BJ (cell line): ENCODE data around the gene SAMD10. TPM values are rescaled to one million over a fixed set of nuclear protein-coding genes. Genes with fewer than 3 reads are reported as not detected.

ENCODE experiments used
- CTCF ChIA-PET: fragments of 350-600 bp; formaldehyde crosslinking; extraction: SDS; loops from one replicate; lab custom pipeline; 2021; ENCODE audit warnings: antibody characterized with exemption, inconsistent platforms; lab: Yijun Ruan, JAX
- POLR2A ChIA-PET: fragments of 300-600 bp; sonication (Branson Sonifier 250); formaldehyde crosslinking; extraction: SDS; loops from one replicate; lab custom pipeline; 2021; ENCODE audit warnings: antibody characterized with exemption; lab: Charles Lee
- DNase-seq: peaks from one replicate; pipeline ENCODE4 v3.0.0-alpha.2; 2011; ENCODE audit warnings: low read depth
- H3K27me3 ChIP-seq: 2 replicates; pipeline ENCODE4 v1.6.0; 2011; ENCODE audit warnings: low read length; ENCODE audit not compliant: control insufficient read depth, insufficient read depth
- H3K36me3 ChIP-seq: 2 replicates; pipeline ENCODE4 v1.5.1; 2011; ENCODE audit warnings: low read length; ENCODE audit not compliant: control insufficient read depth, insufficient read depth
- H3K4me3 ChIP-seq: 2 replicates; pipeline ENCODE4 v1.5.1; 2011; ENCODE audit warnings: low read depth, mild to moderate bottlenecking, control low read depth, low read length
- CTCF ChIP-seq: IDR thresholded peaks from 2 replicates; pipeline ENCODE4 v1.5.1; 2011; ENCODE audit warnings: low read depth, mild to moderate bottlenecking, control low read depth, inconsistent platforms, low read length, moderate library complexity; ENCODE audit not compliant: insufficient read depth
- polyA plus RNA-seq: library from polyadenylated mRNA; depleted of rRNA; stranded (reverse); fragments of >200 nt; gene quantifications from 2 replicates; pipeline ENCODE4 v1.2.3, GENCODE V29; 2011

Gene SAMD10
- polyA plus RNA-seq, 1 experiment = 1.4 TPM

DNA sequence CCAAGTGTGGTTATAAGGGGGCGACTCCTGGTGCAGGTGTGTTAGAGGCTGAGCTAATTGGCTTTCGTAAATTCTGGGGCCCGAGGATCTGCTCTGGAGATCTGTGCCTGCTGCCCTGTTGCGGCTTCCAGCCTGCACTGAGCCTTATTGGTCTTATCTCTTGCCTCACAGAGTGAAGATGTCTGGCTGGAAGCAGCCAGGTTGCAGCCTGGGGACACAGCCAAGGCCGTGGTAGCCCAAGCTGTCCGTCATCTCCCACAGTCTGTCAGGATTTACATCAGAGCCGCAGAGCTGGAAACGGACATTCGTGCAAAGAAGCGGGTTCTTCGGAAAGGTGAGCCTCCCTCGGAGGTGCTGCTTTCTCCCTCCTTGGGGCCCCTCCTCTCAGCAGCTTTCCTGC, 21.5 kb upstream of the SAMD10 start:
- CTCF ChIA-PET = interaction anchor here (1.2 kb wide), 1 partner anchor 16 kb away, joined by 4 read pairs; no protein-coding TSS in a partner anchor
- Histone ChIP-seq H3K27me3 (no peaks in the 10 kb centered on the region), H3K36me3 (peaks cover 26% of the 10 kb centered on the region), H3K4me3 (no peak overlapping the region)
- POLR2A ChIA-PET = no interaction called here
- DNase-seq = no peak
- no peak for TF ChIP-seq CTCF

DNA sequence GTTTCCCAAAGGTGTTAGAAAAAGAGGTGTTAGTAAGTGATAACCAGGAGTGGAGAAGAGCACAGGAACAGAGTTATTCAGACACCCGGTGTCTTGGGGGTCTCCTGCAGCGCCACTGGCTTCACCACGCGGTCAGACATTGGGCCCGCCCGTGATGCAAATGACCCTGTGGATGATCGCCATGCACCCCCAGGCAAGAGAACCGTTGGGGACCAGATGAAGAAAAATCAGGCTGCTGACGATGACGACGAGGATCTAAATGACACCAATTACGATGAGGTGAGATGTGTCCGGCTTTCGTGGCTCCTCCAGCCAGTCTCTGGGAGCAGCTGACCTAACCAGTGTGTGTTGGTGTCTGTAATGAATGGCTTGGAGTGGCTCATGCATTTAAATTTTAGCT, 3.5 kb upstream of the SAMD10 start:
- no peak for DNase-seq
- Histone ChIP-seq H3K4me3 (no peak overlapping the region), H3K36me3 (peaks cover 17% of the 10 kb centered on the region), H3K27me3 (no peaks in the 10 kb centered on the region)
- ChIA-PET CTCF (interaction anchor here (0.9 kb wide), 1 partner anchor 17 kb away, joined by 4 read pairs; no protein-coding TSS in a partner anchor), POLR2A (interaction anchor here (0.5 kb wide), 1 partner anchor 409 kb away, joined by 6 read pairs; the partner anchor contains the start of gene HELZ2)
- TF ChIP-seq CTCF = no peak

DNA sequence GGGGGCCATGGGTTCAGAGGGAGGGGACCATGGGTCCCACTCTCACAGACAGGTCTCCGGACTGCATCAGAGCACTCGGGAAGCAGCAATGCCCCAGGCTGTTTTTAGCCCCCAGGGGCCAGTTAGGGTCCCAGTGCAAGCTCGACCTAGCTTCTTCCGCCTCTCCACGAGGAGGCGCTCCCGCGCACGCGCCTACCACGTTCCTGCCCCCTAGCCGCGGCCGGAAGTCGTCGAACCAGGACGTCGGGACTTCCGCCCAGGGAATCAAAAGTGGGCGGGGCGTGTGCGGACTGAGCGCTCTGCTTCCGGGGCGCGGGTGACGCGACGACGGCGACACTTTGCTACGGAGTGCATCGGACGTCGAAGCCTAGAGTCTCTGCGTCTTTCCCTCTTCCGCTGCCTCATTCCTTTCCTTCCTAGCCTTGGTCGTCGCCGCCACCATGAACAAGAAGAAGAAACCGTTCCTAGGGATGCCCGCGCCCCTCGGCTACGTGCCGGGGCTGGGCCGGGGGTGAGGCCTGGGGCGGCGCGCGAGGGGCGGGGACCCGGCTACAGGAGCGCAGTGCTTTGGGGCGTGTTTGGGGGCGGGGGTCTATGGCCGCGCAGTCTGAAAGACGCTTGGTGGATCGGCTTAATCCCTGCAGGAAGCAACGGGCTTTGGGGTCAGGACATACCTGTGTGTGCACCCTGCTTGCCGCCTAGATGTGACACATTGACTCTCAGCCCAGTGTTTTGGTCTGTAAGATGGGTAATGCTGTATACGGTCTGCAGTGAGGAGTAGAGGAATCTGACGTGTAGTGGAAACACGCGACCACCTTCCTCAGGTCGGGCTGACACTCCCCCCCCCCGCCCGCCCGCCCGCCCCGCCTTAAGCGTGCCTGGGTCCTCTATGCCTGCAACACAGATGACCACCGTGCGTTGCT, 1.6 kb upstream of the SAMD10 start, which contains the start of gene PRPF6:
Gene PRPF6 (plus strand): TSS at position 327 of the 923 bp plus-strand sequence. CDS start 114 bp downstream, at position 441.
- POLR2A ChIA-PET = interaction anchor here (1.0 kb wide), 1 partner anchor 116 kb away, joined by 3 read pairs; the partner anchor contains the start of gene TPD52L2
- H3K4me3 ChIP-seq = peak within 1 kb of the TSS; percentile 97
- CTCF ChIA-PET = interaction anchor here (0.6 to 2.9 kb wide), 23 partner anchors 12 to 463 kb away, joined by 3 to 20 read pairs (median 4); partner anchors contain the start of genes PTK6 and TCEA2

DNA sequence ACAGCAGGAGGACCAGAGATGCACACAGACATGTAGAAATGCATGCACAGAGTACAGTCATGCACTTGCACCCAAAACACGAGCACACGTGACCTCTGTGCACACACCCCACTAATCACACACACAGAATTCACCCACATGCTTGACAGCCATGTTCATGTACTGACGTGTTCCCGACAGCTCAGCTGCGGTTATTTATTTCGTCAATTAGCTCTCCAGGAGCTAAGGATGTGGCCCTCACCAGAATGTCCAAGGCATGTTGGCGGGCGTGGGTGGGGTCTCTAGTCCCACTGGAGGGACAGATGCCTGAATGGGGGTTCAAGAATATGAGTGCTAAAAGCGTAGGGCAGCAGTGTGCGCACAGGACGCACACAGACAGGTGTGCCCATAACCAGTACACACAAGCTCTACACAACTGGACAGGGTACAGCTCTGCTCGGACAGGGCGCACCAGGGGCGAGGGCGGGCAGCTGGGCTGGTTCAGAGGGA, 919 bp upstream of the SAMD10 start:
- H3K4me3 ChIP-seq = peak overlapping the region; percentile 97
- peaks cover 8% of the 10 kb centered on the region for H3K36me3 ChIP-seq
- no peaks in the 10 kb centered on the region for H3K27me3 ChIP-seq
- POLR2A ChIA-PET = interaction anchor here (1.0 kb wide), 1 partner anchor 115 kb away, joined by 3 read pairs; the partner anchor contains the start of gene TPD52L2
- no peak for TF ChIP-seq CTCF
- no peak for DNase-seq
- CTCF ChIA-PET = interaction anchor here (0.6 to 2.9 kb wide), 24 partner anchors 13 to 463 kb away, joined by 3 to 20 read pairs (median 4); partner anchors contain the start of genes PTK6 and TCEA2

More for the DNA sequence above, 1.6 kb upstream of the SAMD10 start, which contains the start of gene PRPF6:
- peak; percentile 99 for TF ChIP-seq CTCF
- DNase-seq = peak; percentile 60
- H3K36me3 ChIP-seq = peaks cover 10% of the 10 kb centered on the region
- no peaks in the 10 kb centered on the region for H3K27me3 ChIP-seq

DNA sequence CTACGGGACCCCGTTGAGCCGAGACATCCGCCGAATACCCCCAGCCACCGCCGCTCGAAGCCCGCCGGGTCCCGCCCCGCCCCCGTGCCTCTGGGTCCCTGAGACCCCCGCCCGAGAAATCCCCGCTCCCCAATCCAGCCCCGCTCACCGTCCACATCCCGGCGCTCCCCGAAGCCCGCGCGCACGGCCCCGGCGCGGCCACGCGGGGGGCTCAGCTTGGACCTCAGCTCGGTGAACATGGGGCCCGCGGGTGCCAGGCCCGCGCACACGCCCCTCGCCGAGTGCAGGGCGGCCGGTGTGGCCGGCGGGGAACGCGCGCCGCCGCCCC, 249 bp downstream of the SAMD10 start:
- POLR2A ChIA-PET = no interaction called here
- Histone ChIP-seq H3K36me3 (no peaks in the 10 kb centered on the region), H3K4me3 (peak overlapping the region; percentile 55), H3K27me3 (no peaks in the 10 kb centered on the region)
- DNase-seq = no peak
- TF ChIP-seq CTCF = no peak
- CTCF ChIA-PET = interaction anchor here (1.7 to 2.5 kb wide), 5 partner anchors 60 to 441 kb away, joined by 4 to 20 read pairs (median 12); partner anchors contain the start of gene PTK6
